ENCODE measurements around the gene ZP2.

The ZP2 gene

GRCh38 chr16:21219551-21219950 lies 8.2 kb upstream of the ZP2 start:
- no peak overlapping the region for H3K27ac ChIP-seq
- CTCF ChIA-PET: interaction anchor here (0.7 kb wide), 1 partner anchor 82 kb away, joined by 3 read pairs; no protein-coding TSS in a partner anchor
- DNase-seq (ENCODE audit: low spot score): no peak
- TF ChIP-seq CTCF (conservative IDR thresholded peaks at IDR 0.05; ENCODE audit: low read depth): no peak
- POLR2A ChIA-PET (ENCODE audit: low non-redundant PET): no interaction called here

- no peak for TF ChIP-seq CTCF (conservative IDR thresholded peaks at IDR 0.05; ENCODE audit: low read depth)
- ChIA-PET POLR2A (ENCODE audit: low non-redundant PET) (no interaction called here), CTCF (no interaction called here)
- no peak for DNase-seq (ENCODE audit: low spot score)
- no peak overlapping the region for H3K27ac ChIP-seq
Measured at GRCh38 chr16:21218153-21218552, 6.8 kb upstream of the ZP2 start.

GRCh38 chr16:21217121-21217520 lies 5.7 kb upstream of the ZP2 start:
- no peak overlapping the region for H3K27ac ChIP-seq
- TF ChIP-seq CTCF (conservative IDR thresholded peaks at IDR 0.05; ENCODE audit: low read depth): no peak
- ChIA-PET CTCF (interaction anchor here (0.5 kb wide), 1 partner anchor 328 kb away, joined by 5 read pairs; no protein-coding TSS in a partner anchor), POLR2A (ENCODE audit: low non-redundant PET) (no interaction called here)
- DNase-seq (ENCODE audit: low spot score): no peak

- no peak for DNase-seq (ENCODE audit: low spot score)
- POLR2A ChIA-PET (ENCODE audit: low non-redundant PET): no interaction called here
- H3K27ac ChIP-seq: no peak overlapping the region
- no peak for TF ChIP-seq CTCF (conservative IDR thresholded peaks at IDR 0.05; ENCODE audit: low read depth)
- CTCF ChIA-PET: interaction anchor here (0.8 to 1.2 kb wide), 2 partner anchors 25 to 87 kb away, joined by 3 read pairs; no protein-coding TSS in a partner anchor
Measured at GRCh38 chr16:21214086-21214485, 2.7 kb upstream of the ZP2 start.

GRCh38 chr16:21208446-21209230 lies 2.7 kb downstream of the ZP2 start:
- no peak for DNase-seq (ENCODE audit: low spot score)
- CTCF ChIA-PET: interaction anchor here (0.6 kb wide), 1 partner anchor 270 kb away, joined by 4 read pairs; no protein-coding TSS in a partner anchor
- no peak for TF ChIP-seq CTCF (conservative IDR thresholded peaks at IDR 0.05; ENCODE audit: low read depth)
- H3K27ac ChIP-seq: no peak overlapping the region
- POLR2A ChIA-PET (ENCODE audit: low non-redundant PET): no interaction called here

GRCh38 chr16:21206550-21206949 lies 4.8 kb downstream of the ZP2 start:
- ChIA-PET CTCF (no interaction called here), POLR2A (ENCODE audit: low non-redundant PET) (no interaction called here)
- H3K27ac ChIP-seq: no peak overlapping the region
- DNase-seq (ENCODE audit: low spot score): no peak
- TF ChIP-seq CTCF (conservative IDR thresholded peaks at IDR 0.05; ENCODE audit: low read depth): no peak

Measured in RWPE1 (cell line).